Superior temporal gyrus (tissue), 1 donor: ENCODE data around the gene CABYR.

Source experiments
- DNase-seq: peaks from one replicate; pipeline ENCODE4 v3.0.0-alpha.2; 2016; ENCODE audit errors: extremely low spot score

CABYR gene

DNA sequence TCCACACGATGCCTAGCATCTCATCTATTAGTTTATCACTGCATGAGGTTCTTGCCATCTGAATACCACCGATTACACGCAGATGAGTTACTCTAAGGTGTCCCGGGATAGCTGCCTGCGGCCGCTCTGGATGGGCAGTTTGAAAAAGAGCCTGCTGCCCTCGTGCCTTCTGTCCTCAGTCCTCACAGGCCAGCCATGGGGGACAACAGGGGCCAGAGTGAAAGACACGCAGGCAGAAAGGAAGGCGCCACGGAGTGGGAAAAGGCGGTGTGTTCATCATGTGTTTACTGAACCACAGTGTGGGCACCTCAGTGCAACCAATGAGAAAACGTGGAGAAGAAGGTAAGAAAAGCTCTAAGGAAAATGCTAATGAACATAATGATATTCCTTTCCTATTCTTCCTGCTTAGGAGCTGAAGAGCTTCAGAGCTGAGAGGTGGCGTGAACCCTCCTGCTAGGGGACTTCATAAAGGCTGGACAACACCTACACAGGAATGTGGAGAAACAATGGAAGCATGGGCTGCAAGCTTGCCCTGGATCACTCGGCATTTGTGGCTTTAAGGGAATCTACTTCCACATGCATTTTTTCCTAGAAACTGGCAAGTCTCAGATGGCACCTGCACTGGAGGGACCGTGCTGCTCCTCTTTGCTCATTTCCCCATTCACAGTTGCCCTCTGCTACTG is 50.9 kb downstream of the CABYR start:
- DNase-seq, result no peak

DNA sequence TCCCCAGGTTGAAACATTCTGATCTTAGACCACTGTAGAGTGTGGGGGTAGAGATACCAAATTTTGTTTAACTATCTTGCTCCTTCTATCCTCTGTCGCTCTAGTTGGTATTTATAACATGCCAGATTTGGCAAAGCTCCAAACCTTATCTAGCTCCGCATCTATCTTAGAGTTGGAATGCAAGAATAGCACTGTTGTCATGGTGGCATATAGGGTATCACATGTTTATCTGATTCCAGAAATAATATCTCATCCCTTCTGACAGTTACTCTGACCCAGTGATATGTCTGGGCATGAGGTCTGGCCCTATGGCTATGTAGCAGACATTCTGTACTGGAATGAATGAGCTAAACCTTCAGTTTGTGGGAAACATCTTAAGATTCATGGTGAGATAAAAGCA is 51.7 kb downstream of the CABYR start:
- peak; percentile 72 for DNase-seq

GRCh38 chr18:24195296-24196053 is 56.6 kb downstream of the CABYR start:
- DNase-seq, result peak; percentile 22

GRCh38 chr18:24196764-24197163 is 57.9 kb downstream of the CABYR start:
- no peak for DNase-seq

GRCh38 chr18:24197412-24197811 is 58.5 kb downstream of the CABYR start:
- DNase-seq, result peak; percentile 62

- no peak for DNase-seq
These were observed 59.6 kb downstream of the CABYR start for GRCh38 chr18:24198461-24198860.

- no peak for DNase-seq
These were observed 60.6 kb downstream of the CABYR start for GRCh38 chr18:24199372-24199962.

GRCh38 chr18:24200494-24201290 is 61.8 kb downstream of the CABYR start:
- peak; percentile 94 for DNase-seq

DNA sequence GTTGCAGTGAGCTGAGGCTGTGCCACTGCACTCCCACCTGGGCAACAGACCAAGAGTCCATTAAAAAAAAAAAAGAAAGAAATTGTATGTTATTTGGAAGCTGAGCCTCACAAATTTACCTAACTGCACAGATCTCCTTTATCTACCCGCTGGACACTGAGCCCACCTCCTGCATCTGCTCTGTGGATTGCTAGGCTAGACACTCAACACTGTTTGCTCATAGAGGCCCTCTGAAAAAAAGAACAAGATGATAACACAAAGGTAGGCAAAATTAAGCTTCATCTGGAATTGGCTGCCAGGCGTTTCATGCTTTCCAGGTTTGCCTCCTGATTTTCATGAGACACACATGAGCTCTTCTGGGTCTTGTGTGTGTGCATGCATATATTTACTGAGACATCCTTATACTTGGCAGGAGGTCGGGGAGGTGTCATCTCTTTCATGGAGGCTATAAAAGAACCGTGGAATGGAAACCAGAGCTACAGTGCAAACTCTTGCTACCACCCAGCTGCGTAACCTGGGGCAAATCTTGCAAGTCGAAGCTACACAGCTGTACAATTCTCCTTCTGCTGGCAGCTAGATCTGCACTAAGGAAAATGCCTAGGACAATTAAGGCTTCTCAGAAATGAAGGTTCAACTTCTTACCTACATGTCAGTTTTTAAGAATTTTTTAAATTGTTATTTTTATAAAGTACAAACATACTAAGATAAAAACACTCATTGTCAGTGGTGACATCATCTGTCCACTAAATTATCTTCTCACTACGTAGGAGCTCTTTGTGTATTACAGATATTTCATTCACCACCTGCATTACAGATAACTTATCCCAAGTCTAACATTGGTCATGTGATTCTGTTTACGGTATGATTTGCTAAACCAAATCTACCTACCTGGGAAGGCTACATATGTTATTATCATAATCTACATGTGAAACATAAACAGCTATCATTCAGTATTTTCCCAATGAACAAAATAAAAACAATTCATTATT is 63.1 kb downstream of the CABYR start:
- DNase-seq, result no peak

DNA sequence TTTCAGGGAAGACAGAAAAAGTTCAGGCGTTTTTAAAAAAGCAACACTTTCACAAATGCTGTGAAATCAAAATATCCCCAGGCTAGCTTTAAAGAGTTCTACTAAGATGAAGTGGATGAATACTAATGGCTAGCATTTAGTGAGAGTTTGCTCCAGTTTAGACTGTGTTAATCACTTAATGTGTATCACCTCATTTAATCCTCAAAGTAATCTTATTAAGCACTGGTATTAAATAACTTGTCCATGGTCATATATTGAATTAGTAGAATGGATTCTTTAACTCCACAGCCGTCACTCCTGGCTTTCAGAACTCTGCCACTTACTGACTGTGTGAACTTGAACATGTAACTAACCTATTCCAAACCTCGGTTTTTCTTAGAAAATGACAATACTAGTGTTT is 66.0 kb downstream of the CABYR start:
- DNase-seq, result no peak

- peak; percentile 82 for DNase-seq
These were observed 69.6 kb downstream of the CABYR start for GRCh38 chr18:24208270-24209035.

GRCh38 chr18:24209558-24209957 is 70.7 kb downstream of the CABYR start:
- DNase-seq, result no peak
